Neural cell (in vitro differentiated cells): ENCODE data around the gene TMEM106A. TPM values are rescaled to one million over a fixed set of nuclear protein-coding genes. Genes with fewer than 3 reads are reported as not detected.
"Not testable (repeated sequence)": the region's sequence is repeated elsewhere in the genome, so short reads cannot be mapped to it uniquely, and the experiment has no call there.

Experiments
- H2AFZ ChIP-seq: fragments of 200-600, 300-800 bp; sonication (generic), shearing (Covaris generic); 2 replicates; pipeline ENCODE4 v1.6.0; 2014; ENCODE audit warnings: low read depth, mild to moderate bottlenecking, antibody characterized with exemption, low read length, moderate library complexity
- H3F3A ChIP-seq: fragments of 200-600 bp; shearing (Covaris generic); 2 replicates; pipeline ENCODE4 v1.6.1; 2016; ENCODE audit warnings: mild to moderate bottlenecking, moderate library complexity, mixed read lengths, antibody characterized with exemption, low read length; ENCODE audit not compliant: insufficient read depth, poor library complexity, severe bottlenecking
- H3K27ac ChIP-seq: fragments of 200-600, 300-800 bp; sonication (generic), shearing (Covaris generic); 2 replicates; pipeline ENCODE4 v1.5.1; 2014; ENCODE audit warnings: mild to moderate bottlenecking, low read length, moderate library complexity
- H3K27me3 ChIP-seq: fragments of 300-800, 200-600 bp; sonication (generic), shearing (Covaris generic); 2 replicates; pipeline ENCODE4 v1.6.0; 2014; ENCODE audit warnings: mild to moderate bottlenecking, low read depth, low read length, moderate library complexity; ENCODE audit not compliant: insufficient read depth
- H3K36me3 ChIP-seq: fragments of 300-800, 200-600 bp; sonication (generic), shearing (Covaris generic); 2 replicates; pipeline ENCODE4 v1.5.1; 2014; ENCODE audit warnings: mild to moderate bottlenecking, antibody characterized with exemption, low read length, moderate library complexity; ENCODE audit not compliant: insufficient read depth
- H3K4me2 ChIP-seq: fragments of 300-800, 200-600 bp; sonication (generic), shearing (Covaris generic); 2 replicates; pipeline ENCODE4 v1.6.0; 2014; ENCODE audit warnings: mild to moderate bottlenecking, low read length
- H3K4me3 ChIP-seq: fragments of 300-800, 200-600 bp; sonication (generic), shearing (Covaris generic); 2 replicates; pipeline ENCODE4 v1.5.1; 2014; ENCODE audit warnings: mild to moderate bottlenecking, low read length, moderate library complexity
- H3K79me2 ChIP-seq: fragments of 200-600 bp; shearing (Covaris generic); replicated peaks from 2 replicates; pipeline ENCODE4 v1.6.0; 2014; ENCODE audit warnings: mild to moderate bottlenecking, low read length, moderate library complexity; ENCODE audit not compliant: insufficient read depth
- H3K9ac ChIP-seq: fragments of 300-800, 200-600 bp; sonication (generic), shearing (Covaris generic); 2 replicates; pipeline ENCODE4 v1.6.1; 2016; ENCODE audit warnings: mild to moderate bottlenecking, low read length, mixed read lengths
- H3K9me2 ChIP-seq: fragments of 200-600 bp; shearing (Covaris generic); 2 replicates; pipeline ENCODE4 v1.6.1; 2016; ENCODE audit warnings: mild to moderate bottlenecking, low read length, mixed read lengths; ENCODE audit not compliant: insufficient read depth
- H3K9me3 ChIP-seq: fragments of 200-600, 300-800 bp; sonication (generic), shearing (Covaris generic); 2 replicates; pipeline ENCODE4 v1.6.1; 2016; ENCODE audit warnings: mild to moderate bottlenecking, mixed run types, low read length, moderate library complexity, mixed read lengths
- H4K20me1 ChIP-seq: fragments of 200-600 bp; shearing (Covaris generic); 2 replicates; pipeline ENCODE4 v1.6.1; 2016; ENCODE audit warnings: mild to moderate bottlenecking, mixed run types; ENCODE audit not compliant: insufficient read depth
- polyA plus RNA-seq: library from polyadenylated mRNA; depleted of rRNA; stranded (reverse); fragments of >200 nt; gene quantifications from 2 replicates; pipeline ENCODE4 v1.2.3, GENCODE V29; 2014

Gene TMEM106A
- polyA plus RNA-seq, 1 donor from 2014 or later, result not detected

GRCh38 chr17:43232021-43232699, 20.5 kb downstream of the TMEM106A start:
- not testable (repeated sequence) for H3K4me2 ChIP-seq, H3K4me3 ChIP-seq, H3K27me3 ChIP-seq, H3K9ac ChIP-seq, H3K79me2 ChIP-seq, H3K27ac ChIP-seq, H3K36me3 ChIP-seq, H4K20me1 ChIP-seq, H3K9me3 ChIP-seq, H2AFZ ChIP-seq, H3K9me2 ChIP-seq, H3F3A ChIP-seq

- H3K4me2 ChIP-seq, H3K4me3 ChIP-seq, H3K27ac ChIP-seq, H3K27me3 ChIP-seq, H3K9me2 ChIP-seq, H3K79me2 ChIP-seq, H4K20me1 ChIP-seq, H3K9me3 ChIP-seq, H3K9ac ChIP-seq, H3F3A ChIP-seq, H3K36me3 ChIP-seq, H2AFZ ChIP-seq: not testable (repeated sequence)
Observed at GRCh38 chr17:43233263-43233662, 21.6 kb downstream of the TMEM106A start.

- H3K79me2 ChIP-seq, H4K20me1 ChIP-seq, H3K9me3 ChIP-seq, H3K36me3 ChIP-seq, H3K27me3 ChIP-seq, H3K4me3 ChIP-seq, H3K9me2 ChIP-seq, H3F3A ChIP-seq, H3K27ac ChIP-seq, H3K4me2 ChIP-seq, H3K9ac ChIP-seq, H2AFZ ChIP-seq: not testable (repeated sequence)
Observed at GRCh38 chr17:43233877-43234276, 22.2 kb downstream of the TMEM106A start, which contains the start of gene RNU2-1. Gene RNU2-1 (minus strand): TSS chr17:43233977.

- not testable (repeated sequence) for H3K4me3 ChIP-seq, H3F3A ChIP-seq, H2AFZ ChIP-seq, H3K27ac ChIP-seq, H3K9me3 ChIP-seq, H3K4me2 ChIP-seq, H3K27me3 ChIP-seq, H3K79me2 ChIP-seq, H3K36me3 ChIP-seq, H4K20me1 ChIP-seq, H3K9ac ChIP-seq, H3K9me2 ChIP-seq
Observed at GRCh38 chr17:43239597-43239996, 27.9 kb downstream of the TMEM106A start.

- H3K9me2 ChIP-seq, H2AFZ ChIP-seq, H3K79me2 ChIP-seq, H3K4me2 ChIP-seq, H3K4me3 ChIP-seq, H3K36me3 ChIP-seq, H3F3A ChIP-seq, H3K9me3 ChIP-seq, H3K9ac ChIP-seq, H4K20me1 ChIP-seq, H3K27me3 ChIP-seq, H3K27ac ChIP-seq: not testable (repeated sequence)
Observed at GRCh38 chr17:43240596-43241352, 29.1 kb downstream of the TMEM106A start.

GRCh38 chr17:43246456-43246855, 34.8 kb downstream of the TMEM106A start:
- not testable (repeated sequence) for H3K4me2 ChIP-seq, H2AFZ ChIP-seq, H3K4me3 ChIP-seq

More at GRCh38 chr17:43246456-43246855, 34.8 kb downstream of the TMEM106A start:
- H3K9me2 ChIP-seq, H3K9ac ChIP-seq, H3K79me2 ChIP-seq, H3K36me3 ChIP-seq, H3K27me3 ChIP-seq, H4K20me1 ChIP-seq, H3K27ac ChIP-seq, H3F3A ChIP-seq, H3K9me3 ChIP-seq: not testable (repeated sequence)
